Epithelial cell of esophagus (primary cell): ENCODE measurements around the gene XRCC1.
"Not testable (repeated sequence)": the region's sequence is repeated elsewhere in the genome, so short reads cannot be mapped to it uniquely, and the experiment has no call there.

Experiments used
- DNase-seq: peaks from one replicate; pipeline ENCODE4 v3.0.0; 2010; ENCODE audit warnings: low read depth
- H3K4me3 ChIP-seq: 2 replicates; pipeline ENCODE4 v1.5.1; 2011; ENCODE audit warnings: mild to moderate bottlenecking, low read length, control low read depth
- CTCF ChIP-seq: IDR thresholded peaks from 2 replicates; pipeline ENCODE4 v1.5.1; 2011; ENCODE audit warnings: low read depth, mild to moderate bottlenecking, low read length, control low read depth, inconsistent platforms; ENCODE audit not compliant: insufficient read depth; ENCODE audit errors: missing control alignments

Gene XRCC1

GRCh38 chr19:43552198-43552450 lies 23.2 kb downstream of the XRCC1 start:
- TF ChIP-seq CTCF: no peak
- H3K4me3 ChIP-seq: no peak overlapping the region
- DNase-seq: no peak

GRCh38 chr19:43551399-43552197 lies 23.7 kb downstream of the XRCC1 start:
- H3K4me3 ChIP-seq: no peak overlapping the region
- TF ChIP-seq CTCF: no peak
- no peak for DNase-seq

- no peak overlapping the region for H3K4me3 ChIP-seq
- no peak for DNase-seq
- TF ChIP-seq CTCF: no peak
Observed at GRCh38 chr19:43548706-43549105, 26.6 kb downstream of the XRCC1 start.

GRCh38 chr19:43547926-43548325 lies 27.4 kb downstream of the XRCC1 start:
- H3K4me3 ChIP-seq, DNase-seq: not testable (repeated sequence)

GRCh38 chr19:43546581-43546980 lies 28.7 kb downstream of the XRCC1 start:
- no peak overlapping the region for H3K4me3 ChIP-seq
- TF ChIP-seq CTCF: no peak
- no peak for DNase-seq

- DNase-seq: no peak
- H3K4me3 ChIP-seq: no peak overlapping the region
- TF ChIP-seq CTCF: no peak
Observed at GRCh38 chr19:43545981-43546380, 29.3 kb downstream of the XRCC1 start.

- DNase-seq: no peak
- no peak overlapping the region for H3K4me3 ChIP-seq
- TF ChIP-seq CTCF: no peak
Observed at GRCh38 chr19:43545276-43545675, 30.1 kb downstream of the XRCC1 start.

GRCh38 chr19:43544077-43544476 lies 31.2 kb downstream of the XRCC1 start:
- no peak for DNase-seq
- TF ChIP-seq CTCF: no peak

More at GRCh38 chr19:43544077-43544476, 31.2 kb downstream of the XRCC1 start:
- no peak overlapping the region for H3K4me3 ChIP-seq
